ENCODE results near the gene CTNNAL1.

GRCh38 chr9:109017061-109017460, 3.8 kb upstream of the CTNNAL1 start:
- TF ChIP-seq FOSL1 (IDR thresholded peaks at IDR 0.05; ENCODE audit: insufficient read depth, low read depth, low read length) (no peak), JUND (IDR thresholded peaks at IDR 0.05; ENCODE audit: low read length) (no peak), EZH2 (IDR thresholded peaks at IDR 0.05; ENCODE audit: low read depth, low read length, severe bottlenecking) (no peak), CTCF (IDR thresholded peaks at IDR 0.05; ENCODE audit: control extremely low read depth in 1 of 3, insufficient read depth in 1 of 3, low read depth in 1 of 3, low read length in 3 of 3) (no peak), POLR2A (IDR thresholded peaks at IDR 0.05; ENCODE audit: control extremely low read depth in 1 of 2, low read depth in 2 of 2, low read length in 2 of 2) (no peak), EP300 (IDR thresholded peaks at IDR 0.05; ENCODE audit: borderline replicate concordance in 1 of 2, low read depth in 2 of 2, low read length in 2 of 2) (no peak), POLR2AphosphoS5 (IDR thresholded peaks at IDR 0.05; ENCODE audit: low read depth, low read length) (no peak), BRCA1 (IDR thresholded peaks at IDR 0.05; ENCODE audit: low read depth, low read length) (no peak), CBX5 (IDR thresholded peaks at IDR 0.05; ENCODE audit: low read depth, low read length) (no peak), NRF1 (IDR thresholded peaks at IDR 0.05; ENCODE audit: low read depth, low read length) (no peak), ASH2L (IDR thresholded peaks at IDR 0.05; ENCODE audit: low read length) (no peak), ATF3 (IDR thresholded peaks at IDR 0.05; ENCODE audit: insufficient read depth, low read depth, low read length) (no peak), BCL11A (IDR thresholded peaks at IDR 0.05; ENCODE audit: low read depth in 2 of 2, low read length in 2 of 2) (no peak)
